Activated naive CD4-positive, alpha-beta T cell treated with anti-CD3 and anti-CD28 coated beads, Interleukin-2, amount 50 U/mL, for 72 hours (primary cell): ENCODE results near the gene OR2L3. TPM values are rescaled to one million over a fixed set of nuclear protein-coding genes. Genes with fewer than 3 reads are reported as not detected.

Experiments used
- ATAC-seq, 2 donors: fragments of 150-1000 bp; cut with Tn5 transposase; 2 replicates each; pipeline ENCODE4 v1.10.0; 2021; ENCODE audit warnings: mild to moderate bottlenecking in 2 of 2, moderate library complexity in 2 of 2
- DNase-seq, 2 donors: peaks; one replicate each; pipeline ENCODE4 v3.0.0; 2021 to 2022; ENCODE audit warnings: low spot score in 2 of 2
- H3K27ac Mint-ChIP-seq, 2 donors: one replicate each; pipeline ENCODE4 v1.8.0; 2022; ENCODE audit warnings: mild to moderate bottlenecking in 2 of 2, mixed read lengths in 2 of 2
- H3K36me3 Mint-ChIP-seq, 2 donors: one replicate each; pipeline ENCODE4 v1.8.0; 2022; ENCODE audit warnings: mixed read lengths in 2 of 2
- H3K9me3 Mint-ChIP-seq, 2 donors: one replicate each; pipeline ENCODE4 v1.8.0; 2022; ENCODE audit warnings: mixed read lengths in 2 of 2
- total RNA-seq, 2 donors: library from RNA; stranded (reverse); gene quantifications; one replicate each; pipeline ENCODE4 v1.2.3, GENCODE V29; 2022

OR2L3 gene
- total RNA-seq, 2 donors from 2014 or later = not detected

DNA sequence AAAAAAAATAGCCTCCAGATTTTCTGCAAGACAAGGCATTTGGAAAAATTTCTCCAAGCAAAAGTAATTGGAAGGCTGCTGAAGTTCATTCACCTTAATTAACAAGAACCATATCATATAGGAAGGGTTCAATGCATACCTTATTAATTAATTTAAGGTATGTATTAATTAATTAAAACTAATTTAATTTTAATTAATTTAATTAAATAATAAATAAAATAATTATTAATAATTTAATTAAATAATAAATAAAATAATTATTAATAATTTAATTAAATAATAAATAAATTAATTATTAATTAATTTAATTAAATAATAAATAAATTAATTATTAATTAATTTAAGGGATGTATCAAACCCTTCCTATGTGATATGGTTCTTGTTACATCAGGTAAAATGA, 56.2 kb downstream of the OR2L3 start:
- peaks cover 9 to 11% of the 10 kb centered on the region in 2 donors for H3K9me3 Mint-ChIP-seq
- H3K27ac Mint-ChIP-seq = no peak overlapping the region
- H3K36me3 Mint-ChIP-seq = no peaks in the 10 kb centered on the region
- DNase-seq (no peak), ATAC-seq (no peak)

DNA sequence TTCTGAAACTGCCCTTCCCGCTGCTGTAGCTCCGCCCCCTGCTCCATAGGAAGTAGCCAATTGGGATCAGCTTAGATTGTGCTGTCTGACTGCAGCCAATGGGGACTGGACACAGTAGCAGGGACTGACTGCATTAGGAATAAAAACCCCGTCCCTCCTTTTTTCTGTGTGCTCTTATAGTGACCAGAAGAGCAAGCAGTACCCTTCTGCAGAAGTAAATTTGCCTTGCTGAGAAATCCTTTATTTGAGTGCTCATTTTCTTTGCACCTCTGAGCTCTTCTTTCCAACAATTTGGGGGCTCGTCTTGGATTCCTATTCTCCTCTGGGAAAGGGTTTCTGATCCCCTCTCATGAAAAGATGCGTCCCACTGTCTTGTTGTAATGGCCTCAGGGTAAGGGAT, 64.5 kb downstream of the OR2L3 start:
- ATAC-seq (no peak), DNase-seq (no peak)
- Mint-ChIP-seq H3K9me3 (peaks cover 38 to 39% of the 10 kb centered on the region in 2 donors), H3K27ac (no peak overlapping the region), H3K36me3 (peaks cover 16 to 23% of the 10 kb centered on the region in 2 donors)

Other genes with a start within 250 kb of the OR2L3 start
- not detected for gene OR14A16, start 222.7 kb upstream of the OR2L3 start, total RNA-seq
- not detected for gene OR11L1, start 204.9 kb upstream of the OR2L3 start, total RNA-seq
- under 1 TPM in 1 of 2 donors, not detected in 1; 0.10 TPM for gene TRIM58, start 189.6 kb upstream of the OR2L3 start, total RNA-seq
- not detected for gene OR2W3, start 151.2 kb upstream of the OR2L3 start, total RNA-seq
- not detected for gene OR2T8, start 126.6 kb upstream of the OR2L3 start, total RNA-seq
- not detected for gene OR2AJ1, start 121.9 kb upstream of the OR2L3 start, total RNA-seq
- under 1 TPM in 1 of 2 donors, not detected in 1; 0.45 TPM for gene OR2L8, start 98.0 kb upstream of the OR2L3 start, total RNA-seq
- gene OR2AK2, start 81.6 kb upstream of the OR2L3 start, total RNA-seq = under 1 TPM in 1 of 2 donors, not detected in 1; 0.25 TPM
- under 1 TPM in 1 of 2 donors, not detected in 1; 0.16 TPM for gene OR2L5, start 33.2 kb upstream of the OR2L3 start, total RNA-seq
- gene OR2L2, start 16.8 kb upstream of the OR2L3 start, total RNA-seq = under 1 TPM; 0.14 to 0.23 TPM
- not detected for gene OR2L13, start 48.3 kb downstream of the OR2L3 start, total RNA-seq
- gene OR2M5, start 98.3 kb downstream of the OR2L3 start, total RNA-seq = not detected
- not detected for gene OR2M2, start 128.0 kb downstream of the OR2L3 start, total RNA-seq
- gene OR2M3, start 150.4 kb downstream of the OR2L3 start, total RNA-seq = not detected
- gene OR2M4, start 184.6 kb downstream of the OR2L3 start, total RNA-seq = not detected
- not detected for gene OR2T33, start 231.1 kb downstream of the OR2L3 start, total RNA-seq